ENCODE measurements around the gene NRP1.

GRCh38 chr10:33249659-33250345 is 84.7 kb downstream of the NRP1 start:
- TF ChIP-seq TEAD4 (CRISPR knock-in tag; IDR thresholded peaks at IDR 0.05) (no peak), CTCF (IDR thresholded peaks at IDR 0.05) (no peak), TCF7 (CRISPR knock-in tag; IDR thresholded peaks at IDR 0.05; ENCODE audit: low read depth) (no peak), PRDM15 (CRISPR knock-in tag; IDR thresholded peaks at IDR 0.05) (no peak), USF2 (CRISPR knock-in tag; IDR thresholded peaks at IDR 0.05) (no peak), CREB1 (CRISPR knock-in tag; IDR thresholded peaks at IDR 0.05) (no peak), TP53 (CRISPR knock-in tag; IDR thresholded peaks at IDR 0.05) (no peak)

All from WTC11 (cell line).